Kasumi-1 (cell line): ENCODE data around the gene CCDC197.
A peak's percentile ranks its signal among the peaks of the same experiment; 100 is the strongest.

ENCODE experiments used
- DNase-seq, 2 experiments: peaks; one replicate each; lab custom pipeline; 2025; lab: John Stamatoyannopoulos, UW

The CCDC197 gene

DNA sequence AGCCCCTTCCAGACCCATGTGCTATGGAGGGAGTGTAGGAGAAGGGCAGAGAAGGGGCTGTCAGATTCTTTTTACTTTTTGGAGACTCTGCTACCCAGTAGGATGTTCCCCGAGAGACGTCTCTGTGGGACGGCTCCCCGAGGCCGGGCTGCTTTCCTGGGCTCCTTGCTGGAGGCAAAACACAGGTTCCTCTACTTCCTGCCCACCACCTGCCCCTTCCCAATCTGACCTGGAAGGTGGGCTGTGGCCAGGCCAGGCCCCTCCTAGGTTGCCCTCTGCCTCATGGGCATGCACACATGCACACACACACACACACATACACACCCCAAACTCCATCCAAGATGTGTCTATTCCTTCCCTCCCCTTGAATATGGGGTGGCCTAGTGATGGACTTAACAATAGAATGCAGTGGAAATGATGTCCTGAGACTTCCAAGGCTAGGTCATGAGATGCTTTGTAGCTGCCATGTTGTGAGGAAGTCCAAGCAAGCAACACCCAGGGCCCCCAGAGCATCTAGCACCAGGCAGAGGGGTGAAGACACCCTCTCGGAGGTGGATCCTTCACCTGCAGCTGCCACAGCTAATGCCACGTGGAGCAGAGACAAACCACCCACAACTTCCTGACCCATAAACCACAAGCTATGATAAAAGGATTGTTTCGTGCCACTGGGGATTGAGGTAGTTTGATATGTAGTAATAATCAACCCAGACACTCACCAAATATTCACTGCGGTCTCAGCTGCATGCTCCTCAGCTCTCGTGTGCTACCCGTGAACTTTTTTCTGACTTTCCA lies 19.1 kb upstream of the CCDC197 start:
- DNase-seq: no peak

DNA sequence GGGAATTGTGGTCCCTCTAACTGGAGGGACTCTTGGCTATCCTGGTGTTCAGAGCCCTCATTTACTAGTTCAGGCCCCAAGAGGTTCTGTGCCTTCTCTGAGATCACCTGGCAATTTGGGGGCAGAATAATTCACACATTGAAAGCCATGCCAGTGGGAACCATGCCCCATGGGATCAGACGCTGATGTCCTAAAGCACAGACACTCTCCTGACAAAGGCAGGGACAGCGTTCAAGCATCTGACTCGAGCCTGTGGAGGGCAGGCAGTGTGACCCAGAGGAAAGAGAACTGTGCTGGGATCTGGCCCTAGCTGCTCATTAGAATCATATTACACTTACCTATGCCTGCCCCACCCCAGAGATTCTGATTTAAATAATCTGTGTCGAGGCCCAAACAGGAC lies 18.4 kb upstream of the CCDC197 start:
- DNase-seq: no peak

DNA sequence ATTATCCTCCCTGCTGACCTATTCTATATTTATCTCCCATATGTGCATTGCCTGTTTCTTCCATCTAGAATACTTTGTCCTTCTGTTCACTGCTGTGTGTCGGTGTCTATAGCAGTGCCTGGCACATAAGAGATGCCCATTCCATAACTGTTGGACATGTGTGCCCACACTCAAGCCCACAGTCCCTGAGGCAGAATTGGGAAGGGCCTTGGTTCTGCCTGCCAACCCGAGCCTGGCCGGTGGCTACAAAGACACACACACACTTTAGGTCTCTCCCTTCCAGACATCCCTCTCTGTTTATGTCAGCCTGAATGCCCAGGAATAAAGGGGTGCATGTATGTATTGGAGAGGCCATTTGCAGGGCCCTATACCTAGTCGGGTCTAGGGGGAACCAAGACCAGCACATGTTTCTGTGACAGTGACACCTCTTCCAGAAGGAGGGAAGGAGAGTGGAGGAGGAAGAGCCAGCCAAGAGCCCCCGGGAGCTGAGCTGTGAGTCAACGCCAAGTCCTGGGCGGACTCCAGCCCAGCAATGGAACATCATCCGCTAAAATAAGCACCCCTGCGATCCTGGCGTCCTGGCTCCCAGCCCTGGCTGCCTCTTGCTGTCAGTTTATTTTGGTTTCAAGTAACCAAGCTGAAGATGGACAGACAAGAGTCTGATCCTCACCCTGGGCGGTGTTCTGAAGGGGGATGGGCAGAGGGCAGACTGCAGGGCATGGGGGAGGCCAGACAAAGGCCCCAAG lies 16.5 kb upstream of the CCDC197 start:
- no peak for DNase-seq

DNA sequence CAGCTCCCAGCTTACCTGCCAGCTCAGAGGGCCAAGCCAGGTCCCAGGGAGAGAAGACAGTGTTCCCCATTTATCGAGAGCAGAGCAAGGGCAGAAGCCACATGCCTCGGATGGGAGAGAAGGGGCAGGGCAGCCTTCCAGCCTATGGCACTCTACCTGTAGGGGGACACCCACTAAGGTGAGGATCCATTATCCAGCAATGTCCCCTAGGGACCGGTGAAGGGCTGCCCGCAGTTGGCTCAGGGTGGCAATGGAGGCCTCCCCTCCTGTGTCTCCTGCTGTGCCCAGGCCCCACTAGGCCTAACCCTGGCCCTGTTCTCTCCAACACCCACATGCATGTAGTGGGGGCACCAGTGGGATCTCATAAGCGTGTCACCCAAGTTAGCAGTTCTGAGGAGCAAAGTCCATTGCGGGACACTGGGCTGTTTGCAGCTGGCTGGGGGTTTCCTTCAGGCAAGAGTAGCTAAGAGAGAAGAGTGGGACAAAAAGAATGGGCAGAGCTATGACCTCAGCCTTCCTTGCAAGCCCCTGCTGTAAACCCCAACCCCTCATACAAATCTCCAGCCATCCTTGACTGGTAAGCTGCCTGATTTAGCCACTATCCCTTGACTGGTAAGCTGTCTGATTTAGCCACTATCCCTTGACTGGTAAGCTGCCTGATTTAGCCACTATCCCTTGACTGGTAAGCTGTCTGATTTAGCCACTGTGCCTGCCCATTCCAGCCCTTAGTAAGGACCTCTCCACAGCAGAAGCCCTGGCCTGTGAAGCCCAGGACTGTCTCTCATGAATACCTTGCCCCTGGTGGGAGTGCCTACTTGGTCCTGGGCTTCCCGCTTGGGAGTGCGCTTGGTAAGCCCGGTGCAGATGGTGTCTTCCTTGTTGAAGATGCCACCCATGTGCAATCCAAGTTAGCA lies 15.5 kb upstream of the CCDC197 start:
- DNase-seq: no peak

DNA sequence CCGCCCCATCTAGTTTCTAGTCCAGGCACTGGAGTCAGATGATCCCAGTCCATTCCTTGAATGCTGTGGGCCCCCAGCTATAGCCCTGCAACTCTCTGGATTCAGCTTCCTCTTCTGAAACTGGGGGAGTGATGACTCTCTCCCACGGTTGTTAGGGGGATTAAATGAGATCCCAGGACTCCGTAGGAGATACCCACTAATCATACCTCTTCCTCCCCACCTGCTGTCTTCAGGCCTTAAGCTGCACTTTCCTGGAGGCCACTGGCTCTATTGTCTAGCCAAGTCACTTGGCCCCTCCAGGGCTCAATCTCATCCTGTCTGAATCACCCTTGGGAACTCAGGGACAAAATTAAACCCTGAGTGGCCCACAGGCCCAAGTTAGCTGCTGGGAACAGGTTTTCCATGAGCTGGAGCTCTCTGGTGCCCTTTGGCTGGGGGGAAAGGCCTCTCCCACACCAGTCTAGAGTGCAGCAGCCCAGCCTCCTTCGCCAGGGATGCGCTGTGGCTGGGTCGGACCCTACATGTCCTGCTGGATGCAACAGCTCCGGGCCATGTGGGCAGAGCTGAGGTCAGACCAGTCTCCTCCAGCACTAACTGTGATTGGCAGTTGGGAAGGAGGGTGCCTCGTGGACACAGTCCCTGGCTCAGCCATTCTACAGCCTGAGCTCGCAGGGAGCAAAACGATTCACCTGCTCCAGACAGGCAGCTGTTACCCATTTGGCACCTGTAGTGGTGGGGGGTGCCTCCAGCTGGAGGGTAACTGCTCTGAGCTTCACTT lies 14.7 kb upstream of the CCDC197 start:
- DNase-seq: no peak

DNA sequence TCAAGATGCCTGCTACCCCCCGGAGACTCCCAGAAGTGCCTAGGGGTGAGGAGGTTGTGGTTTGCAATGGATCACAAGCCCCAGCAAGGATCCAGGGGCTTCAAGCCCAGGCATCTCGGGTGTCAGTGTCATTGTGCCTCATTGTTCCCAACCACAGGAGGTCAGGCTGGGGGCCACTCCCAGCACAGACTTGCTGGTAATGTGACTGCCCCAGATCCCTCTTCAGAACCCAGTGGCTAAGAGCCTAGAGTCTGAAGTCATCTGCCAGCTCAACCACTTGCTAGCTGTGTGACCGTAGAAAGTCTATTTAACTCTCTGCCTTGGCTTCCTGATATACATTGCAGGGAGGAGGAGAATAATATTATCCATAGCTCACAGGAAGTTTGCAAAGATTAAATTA lies 13.0 kb upstream of the CCDC197 start:
- DNase-seq: no peak

DNA sequence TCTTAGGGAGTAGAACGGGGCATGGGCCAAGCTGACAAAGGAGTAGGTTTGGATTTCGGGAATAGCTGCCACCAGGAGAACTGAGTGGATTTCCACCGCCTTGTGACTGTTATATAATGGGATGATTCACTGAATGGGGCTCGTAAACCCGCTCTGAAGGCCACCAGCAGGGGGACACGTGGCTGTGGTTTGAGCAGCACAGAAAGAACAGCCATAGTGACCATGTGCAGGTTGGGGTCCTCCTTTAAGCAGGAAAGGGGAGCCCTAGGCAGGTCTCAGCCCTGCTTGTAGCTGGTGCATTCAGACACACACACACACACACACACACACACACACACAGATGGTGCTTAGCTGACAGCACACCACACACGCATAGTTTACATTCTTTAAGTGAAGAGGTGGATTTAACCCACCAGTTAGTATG lies 12.1 kb upstream of the CCDC197 start:
- peak; percentile 7 to 22 for DNase-seq

DNA sequence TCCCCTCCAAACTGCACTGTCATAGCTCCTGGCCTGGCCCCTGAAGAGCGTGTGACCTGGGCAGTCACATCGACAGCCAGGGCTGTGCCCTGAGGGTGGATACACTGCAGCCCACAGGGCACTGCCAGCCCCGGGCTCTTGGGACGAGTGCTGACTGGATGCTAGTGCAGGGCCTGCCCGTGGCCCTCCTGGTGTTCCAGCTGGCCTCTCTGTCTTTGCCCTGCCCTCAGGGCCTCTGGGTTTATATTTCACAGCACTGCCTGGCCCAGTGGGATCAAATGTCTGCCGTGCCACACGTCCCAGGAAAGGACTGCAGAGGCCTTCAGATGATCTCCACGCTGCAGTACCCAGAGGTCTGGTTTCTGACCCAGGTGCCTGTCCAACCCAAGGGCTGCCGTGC lies 10.1 kb upstream of the CCDC197 start:
- DNase-seq: no peak

DNA sequence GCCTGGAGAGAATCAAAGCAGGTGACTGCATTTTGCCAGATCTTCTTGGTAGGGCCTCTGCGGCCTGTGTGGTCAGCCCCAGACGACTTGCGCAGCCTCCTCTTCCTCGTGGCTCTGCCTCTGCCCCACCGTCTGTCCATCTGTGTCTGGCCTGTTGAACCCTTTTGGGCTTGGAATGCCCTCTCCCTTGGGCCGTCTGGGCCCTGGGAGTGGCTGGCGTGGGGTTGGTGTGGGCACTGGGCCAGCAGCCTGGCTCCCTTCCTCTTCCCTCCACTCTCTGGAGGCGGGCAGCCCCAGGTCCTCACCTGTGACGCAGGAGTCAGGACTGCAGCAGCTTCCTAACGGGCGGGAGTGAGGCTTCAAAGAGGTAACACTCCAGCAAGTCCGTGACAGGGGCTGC lies 9.7 kb upstream of the CCDC197 start:
- DNase-seq: no peak

DNA sequence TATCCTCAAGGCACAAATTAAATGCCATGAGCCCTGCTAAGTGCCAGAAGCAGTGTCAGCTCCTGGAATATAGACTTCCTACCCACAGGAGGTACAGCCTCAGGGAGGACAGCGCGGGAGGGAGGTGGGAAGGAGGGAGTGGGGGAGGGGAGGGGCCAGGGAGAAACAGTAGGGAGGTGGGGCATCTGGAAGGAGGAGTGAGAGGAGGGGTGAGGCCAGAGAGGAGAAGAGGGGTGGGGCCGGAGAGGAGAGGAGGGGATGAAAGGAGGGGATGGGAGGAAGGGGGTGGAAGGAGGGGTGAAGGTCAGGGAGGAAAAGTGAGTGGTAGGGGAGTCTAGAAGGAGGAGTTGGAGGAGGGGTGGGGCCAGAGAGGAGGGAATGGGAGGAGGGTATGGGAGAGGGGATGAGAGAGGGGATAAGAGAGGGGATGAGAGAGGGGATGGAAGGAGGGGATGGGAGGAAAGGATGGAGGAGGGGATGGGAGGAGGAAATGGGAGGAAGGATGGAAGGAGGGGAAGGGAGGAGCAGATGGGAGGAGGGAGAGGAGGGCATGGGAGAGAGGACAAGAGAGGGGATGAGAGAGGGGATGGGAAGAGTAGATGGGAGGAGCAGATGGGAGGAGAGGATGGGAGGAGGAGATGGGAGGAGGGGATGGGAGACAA lies 9.2 kb upstream of the CCDC197 start:
- no peak for DNase-seq

DNA sequence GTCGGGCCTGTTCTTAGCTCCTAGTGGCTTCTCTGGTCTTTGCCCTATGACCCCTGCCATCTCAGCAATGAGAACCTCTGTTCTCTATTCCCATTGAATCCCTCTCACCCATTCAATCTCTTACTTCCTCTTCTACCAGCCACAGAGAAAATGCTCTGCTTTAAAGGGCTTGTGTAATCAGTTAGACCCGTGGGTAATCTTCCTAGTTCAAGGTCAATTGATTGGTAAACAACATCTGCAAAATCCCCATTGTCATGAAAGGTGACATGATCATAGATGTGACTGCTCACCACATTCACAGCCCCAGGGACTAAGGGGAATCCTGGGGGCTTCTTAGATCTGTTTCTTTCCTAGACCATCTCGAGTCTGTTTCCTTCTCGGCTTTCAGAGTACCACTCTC lies 7.2 kb upstream of the CCDC197 start:
- DNase-seq: no peak

DNA sequence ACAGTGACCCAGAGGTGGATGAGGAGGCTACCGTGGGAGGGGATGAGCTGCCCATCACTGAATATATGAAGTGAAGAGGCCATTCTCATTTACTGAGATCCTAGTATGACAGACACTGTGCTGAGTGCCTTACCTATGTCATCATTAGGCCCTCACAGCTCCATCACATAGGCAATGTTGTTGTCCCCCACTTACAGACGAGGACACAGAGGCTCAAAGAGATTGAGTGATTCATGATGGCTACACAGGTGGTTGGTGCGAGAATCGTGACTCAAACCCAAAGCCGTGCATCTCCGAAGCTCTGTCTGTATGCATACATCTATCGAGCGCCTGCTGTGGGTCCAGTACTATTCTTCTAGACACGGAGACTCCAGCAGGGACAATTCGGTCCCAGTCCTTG lies 5.9 kb upstream of the CCDC197 start:
- no peak for DNase-seq

DNA sequence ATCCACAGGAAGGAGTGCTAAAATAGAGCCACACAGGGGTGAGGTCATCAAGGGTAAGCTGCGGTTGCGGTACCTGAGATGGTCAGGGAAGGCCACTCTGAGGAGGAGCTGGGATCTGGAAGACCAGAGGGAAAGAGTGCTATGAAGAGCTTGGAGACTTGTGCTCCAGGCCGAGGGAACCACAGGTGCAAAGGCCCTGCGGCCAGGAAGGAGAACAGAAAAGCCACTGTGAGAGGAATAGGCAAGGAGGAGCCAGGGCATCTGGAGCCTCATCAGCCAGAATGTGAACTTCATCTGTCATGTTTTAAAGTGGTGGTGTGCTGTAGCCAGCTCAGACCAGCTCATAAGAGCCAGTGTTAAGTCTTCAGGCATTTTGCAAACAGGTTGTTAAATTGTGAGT lies 5.5 kb upstream of the CCDC197 start:
- no peak for DNase-seq

DNA sequence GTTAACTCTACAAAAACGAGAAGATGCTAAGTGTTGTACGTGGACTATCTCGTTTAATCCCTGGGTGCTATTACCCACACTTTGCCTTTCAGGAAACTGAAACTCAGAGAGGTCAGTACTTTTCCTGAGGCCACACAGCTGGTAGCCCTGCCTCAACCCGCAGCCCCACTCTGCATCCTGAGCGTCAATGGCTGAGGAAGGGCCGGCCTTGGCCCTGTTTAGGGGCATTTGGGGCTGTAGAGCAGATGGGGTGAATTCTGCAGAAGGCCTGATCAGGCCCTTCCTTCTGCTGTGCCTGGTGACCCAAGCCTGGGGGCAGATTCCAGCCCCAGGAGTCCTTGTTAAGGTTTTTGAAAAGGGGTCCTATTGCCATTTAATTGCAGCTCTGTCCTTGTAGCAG lies 3.7 kb upstream of the CCDC197 start:
- no peak for DNase-seq

DNA sequence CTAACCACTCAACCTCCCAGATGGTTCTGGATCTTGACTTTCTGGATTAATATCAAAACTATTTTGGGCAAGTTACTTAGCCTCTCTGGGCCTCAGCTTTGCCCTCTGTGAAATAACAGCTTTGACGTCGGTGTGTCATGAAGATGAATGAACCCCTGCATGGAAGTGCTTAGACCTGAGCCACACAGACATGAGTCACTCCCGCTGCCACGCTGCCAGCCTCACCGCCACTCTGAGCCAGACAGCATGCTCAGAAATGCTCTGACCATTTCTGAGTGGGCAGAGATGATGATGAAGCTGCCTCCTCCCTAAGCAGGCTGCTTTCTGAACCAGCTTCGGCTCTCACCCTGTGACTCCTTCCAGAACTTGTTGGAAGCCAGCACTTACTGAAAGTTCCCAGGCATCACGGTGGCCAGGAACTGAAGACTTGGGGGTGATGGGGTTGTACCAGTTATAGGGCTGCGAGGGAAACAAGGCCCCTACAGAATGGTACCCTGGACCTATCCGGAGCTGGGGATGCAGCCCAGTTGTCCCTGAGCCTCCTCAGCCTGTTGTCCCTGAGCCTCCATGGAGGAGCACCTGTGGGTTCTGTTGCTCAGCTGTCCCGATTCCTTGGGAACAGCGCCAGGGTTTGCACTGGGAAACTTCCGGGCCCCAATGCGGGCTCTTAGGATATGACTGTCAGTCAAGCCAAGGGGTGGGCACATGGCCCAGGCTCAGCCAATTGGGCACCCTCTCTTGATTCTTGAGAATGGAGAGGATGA lies 2.0 kb upstream of the CCDC197 start:
- no peak for DNase-seq

DNA sequence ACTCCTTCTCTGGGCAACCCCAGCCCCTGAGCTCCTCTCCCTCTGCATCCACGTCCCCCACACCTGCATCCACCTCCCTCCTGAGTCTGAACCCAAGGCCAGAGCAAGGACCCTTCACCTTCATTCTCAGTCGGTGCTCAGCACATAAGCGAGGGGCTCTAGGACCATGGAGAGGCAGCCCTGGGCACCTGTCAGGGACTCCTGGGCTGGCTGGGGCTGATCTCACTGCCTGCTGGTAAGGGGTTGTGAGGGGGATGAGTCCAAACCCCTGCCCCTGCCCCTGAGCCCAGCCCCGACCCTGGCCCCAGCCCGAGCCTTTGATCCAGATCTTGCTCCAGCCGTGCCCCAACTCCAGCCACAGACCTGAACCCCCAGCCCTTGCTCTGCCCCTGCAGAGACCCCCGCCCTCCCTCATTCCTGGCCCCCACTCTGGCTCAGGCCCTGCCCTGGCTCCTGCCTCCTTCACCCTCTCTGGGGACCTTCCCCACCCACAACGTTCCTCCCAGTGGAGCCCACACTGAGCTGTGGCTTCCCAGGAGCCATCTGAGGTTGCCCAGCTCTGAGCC lies 888 bp upstream of the CCDC197 start:
- no peak for DNase-seq

DNA sequence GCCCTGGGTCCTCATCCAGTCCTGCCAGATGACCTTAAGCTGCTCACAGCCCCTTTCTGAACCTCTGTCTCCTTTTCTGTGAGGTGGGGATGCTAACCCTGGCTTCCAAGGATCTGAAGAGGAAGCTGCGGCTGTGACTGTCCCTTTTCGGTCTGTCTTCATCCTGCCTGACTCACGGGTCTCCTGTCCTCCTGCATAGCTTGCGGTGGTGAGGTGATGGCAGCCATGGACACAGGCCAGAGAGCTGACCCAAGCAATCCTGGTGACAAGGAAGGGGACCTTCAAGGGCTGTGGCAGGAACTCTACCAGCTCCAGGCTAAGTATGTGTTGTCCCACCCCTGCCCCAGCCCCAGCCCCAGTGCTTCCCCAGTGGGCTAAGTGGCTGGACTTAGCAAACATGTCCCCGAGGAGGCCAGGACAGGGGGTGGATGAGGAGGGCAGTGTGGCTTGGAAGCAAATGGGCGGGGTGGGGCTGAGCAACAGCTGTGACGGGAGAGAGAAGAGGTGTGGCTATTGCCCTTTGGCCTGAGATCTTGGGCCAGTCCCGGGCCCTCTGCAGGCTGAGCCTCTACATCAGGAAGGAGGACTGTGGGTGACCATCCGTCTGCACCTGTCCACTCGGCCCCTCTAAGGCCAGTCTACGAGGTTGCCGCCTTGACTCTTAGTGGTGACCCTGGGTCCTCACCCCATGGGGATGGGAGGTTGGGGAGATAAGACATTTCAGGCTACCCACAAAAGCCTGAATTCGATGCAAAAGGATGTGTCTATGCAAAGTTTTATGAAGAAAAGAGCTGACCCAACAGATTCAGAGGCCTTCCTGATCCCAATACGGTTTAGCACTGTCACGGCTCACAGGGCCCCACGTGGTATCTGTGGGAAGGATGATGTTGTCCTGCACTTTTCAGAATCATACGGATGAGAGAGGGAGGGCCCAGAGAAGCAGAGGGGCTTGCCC lies 1.1 kb downstream of the CCDC197 start:
- no peak for DNase-seq

DNA sequence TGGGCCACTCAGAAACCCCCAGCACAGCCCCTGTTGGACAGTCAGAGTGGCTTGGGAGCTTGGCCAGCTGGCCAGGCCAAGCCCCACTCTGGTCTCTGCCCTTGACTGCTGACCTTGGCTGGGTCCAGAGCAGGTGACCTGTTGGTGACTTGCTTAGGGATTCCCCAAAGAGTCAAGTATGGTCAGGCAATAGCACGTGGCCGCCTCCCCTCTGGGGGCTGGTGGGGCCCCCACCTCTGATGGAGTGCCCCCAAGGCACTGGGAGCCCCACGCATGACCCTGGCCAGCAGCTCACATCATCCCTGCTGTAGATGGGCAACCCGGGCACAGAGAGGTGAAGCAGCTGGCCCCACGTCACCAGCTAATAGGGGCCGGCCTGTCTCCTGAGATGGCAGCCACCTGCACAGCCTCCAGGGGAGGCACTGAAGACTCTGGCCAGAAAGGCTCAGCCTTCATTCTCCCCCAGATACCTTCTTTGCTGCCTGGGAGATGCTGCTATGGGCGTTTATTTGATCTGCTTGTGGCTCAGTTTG lies 1.8 kb downstream of the CCDC197 start:
- no peak for DNase-seq

DNA sequence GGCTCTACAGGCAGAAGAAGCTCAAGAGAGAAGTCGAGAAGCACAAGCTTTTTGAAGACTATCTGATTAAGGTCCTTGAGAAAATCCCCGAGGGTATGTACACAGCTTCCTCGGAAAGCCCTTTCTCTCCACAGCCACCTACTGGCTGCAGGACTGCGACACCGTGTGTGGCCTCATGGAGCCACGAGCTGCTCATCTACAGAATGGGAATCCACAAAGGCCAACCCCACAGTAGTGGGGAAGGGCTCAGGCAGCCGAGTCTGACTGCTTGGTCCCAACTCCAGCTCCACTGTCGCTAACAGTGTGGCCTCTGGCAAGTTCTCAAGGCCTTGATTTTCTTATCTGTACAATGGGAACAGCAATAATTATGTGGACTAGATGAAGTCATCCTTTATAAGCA lies 2.5 kb downstream of the CCDC197 start:
- DNase-seq: no peak
